GM19328 (cell line): ENCODE results near the gene STIM2.
"Not testable (repeated sequence)": the region's sequence is repeated elsewhere in the genome, so short reads cannot be mapped to it uniquely, and the experiment has no call there.

Source experiments
- ATAC-seq: cut with Tn5 transposase; IDR thresholded peaks from one replicate; pipeline ENCODE4 v1.9.1; 2021; ENCODE audit warnings: mild to moderate bottlenecking, moderate library complexity; ENCODE audit not compliant: unreplicated experiment

Gene STIM2

GRCh38 chr4:27022963-27023362 lies 162.3 kb downstream of the STIM2 start:
- no peak for ATAC-seq

DNA sequence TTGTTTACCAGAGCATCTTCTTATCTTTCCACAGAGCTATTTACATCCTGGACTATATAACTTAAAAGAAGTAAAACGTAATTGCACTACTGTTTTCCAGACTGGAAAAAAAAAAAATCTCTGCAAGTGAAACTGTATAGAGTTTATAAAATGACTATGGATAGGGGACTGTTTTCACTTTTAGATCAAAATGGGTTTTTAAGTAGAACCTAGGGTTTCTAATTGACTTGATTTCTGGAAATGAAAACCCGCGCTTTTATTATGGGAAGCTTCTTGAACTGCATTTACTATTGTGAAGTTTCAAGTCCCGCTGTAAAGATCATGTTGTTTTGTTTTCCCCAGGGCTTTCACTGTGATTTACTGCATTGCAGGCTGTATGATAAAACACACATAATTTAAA lies 162.7 kb downstream of the STIM2 start:
- no peak for ATAC-seq

GRCh38 chr4:27024805-27025204 lies 164.2 kb downstream of the STIM2 start:
- ATAC-seq, result no peak

DNA sequence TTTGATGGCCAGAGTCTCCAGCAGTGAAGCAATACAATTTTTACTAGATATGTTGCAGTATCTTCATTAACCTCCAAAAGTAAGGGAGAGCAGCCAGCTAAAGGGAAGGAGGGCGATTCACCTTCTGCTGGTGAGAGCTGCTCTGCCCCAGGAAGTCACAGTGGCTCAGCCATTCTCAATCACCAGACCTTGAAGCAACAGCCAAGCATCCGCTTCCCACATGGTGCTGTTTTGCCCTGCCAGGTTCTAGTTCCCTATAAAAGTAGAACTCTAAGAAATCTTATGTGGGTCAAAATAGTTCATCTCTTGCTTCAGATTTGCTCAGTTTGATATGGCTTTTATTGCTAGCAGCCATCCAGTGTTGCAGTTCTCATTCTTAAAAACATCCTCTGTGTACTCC lies 166.8 kb downstream of the STIM2 start:
- no peak for ATAC-seq

GRCh38 chr4:27035127-27035526 lies 174.5 kb downstream of the STIM2 start:
- ATAC-seq, result not testable (repeated sequence)

DNA sequence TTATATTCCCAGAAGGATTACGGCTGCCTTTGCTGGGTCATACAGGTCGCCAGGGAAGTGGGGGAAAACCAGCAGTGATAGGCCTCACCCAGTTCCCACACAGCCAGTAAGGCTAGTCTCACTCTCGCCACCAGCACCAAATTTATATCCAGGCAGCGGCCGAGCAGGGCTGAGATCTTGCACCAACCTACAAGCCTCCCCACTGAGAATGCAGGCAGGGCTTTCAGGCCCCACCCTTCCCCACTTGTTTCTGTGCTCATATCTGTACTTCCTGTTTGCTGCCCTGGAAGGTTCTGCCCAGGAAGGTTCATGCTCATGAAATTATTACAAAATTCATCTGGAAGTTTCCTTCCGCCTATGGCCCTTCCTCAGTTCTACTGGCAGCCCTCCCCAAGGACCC lies 179.7 kb downstream of the STIM2 start:
- no peak for ATAC-seq

DNA sequence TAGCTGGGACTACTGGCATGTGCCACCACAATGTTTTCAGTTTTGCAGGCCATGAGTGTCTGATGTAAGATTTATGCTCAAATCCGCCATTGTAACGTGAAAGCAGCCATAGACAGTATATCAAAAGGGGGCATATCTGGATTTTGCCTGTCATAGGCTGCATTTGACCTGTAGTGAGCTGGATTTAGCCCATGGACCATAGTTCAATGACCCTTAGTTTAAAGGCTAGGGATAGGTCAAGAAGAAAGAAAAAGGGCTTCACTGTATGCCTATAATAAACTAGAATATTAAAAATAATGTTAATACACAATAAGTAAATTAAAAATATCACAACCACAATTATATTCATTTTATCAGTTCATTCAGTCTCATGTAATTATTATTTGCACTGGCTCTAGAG lies 181.8 kb downstream of the STIM2 start:
- no peak for ATAC-seq

DNA sequence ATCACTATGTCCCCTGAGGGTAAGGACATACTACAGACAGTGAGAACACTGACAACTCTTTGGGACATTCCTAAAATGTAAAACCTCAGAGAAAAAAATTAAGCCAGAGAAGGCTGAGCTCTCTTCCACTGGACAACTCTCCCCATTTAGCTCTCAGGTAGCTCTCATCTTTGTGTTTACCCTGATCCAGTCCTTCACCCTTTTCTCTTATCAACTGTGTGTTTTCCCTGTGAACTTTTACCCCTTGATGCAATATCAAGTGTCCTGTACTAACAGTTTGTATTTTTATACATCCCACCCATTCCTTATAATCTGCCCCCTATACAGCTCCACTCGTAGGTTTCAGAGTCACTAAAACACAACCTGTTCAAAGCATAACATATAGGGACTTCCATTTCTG lies 182.6 kb downstream of the STIM2 start:
- no peak for ATAC-seq

GRCh38 chr4:27046851-27047250 lies 186.2 kb downstream of the STIM2 start:
- ATAC-seq, result no peak

- ATAC-seq, result no peak
Observed at GRCh38 chr4:27048429-27049238, 188.0 kb downstream of the STIM2 start.

DNA sequence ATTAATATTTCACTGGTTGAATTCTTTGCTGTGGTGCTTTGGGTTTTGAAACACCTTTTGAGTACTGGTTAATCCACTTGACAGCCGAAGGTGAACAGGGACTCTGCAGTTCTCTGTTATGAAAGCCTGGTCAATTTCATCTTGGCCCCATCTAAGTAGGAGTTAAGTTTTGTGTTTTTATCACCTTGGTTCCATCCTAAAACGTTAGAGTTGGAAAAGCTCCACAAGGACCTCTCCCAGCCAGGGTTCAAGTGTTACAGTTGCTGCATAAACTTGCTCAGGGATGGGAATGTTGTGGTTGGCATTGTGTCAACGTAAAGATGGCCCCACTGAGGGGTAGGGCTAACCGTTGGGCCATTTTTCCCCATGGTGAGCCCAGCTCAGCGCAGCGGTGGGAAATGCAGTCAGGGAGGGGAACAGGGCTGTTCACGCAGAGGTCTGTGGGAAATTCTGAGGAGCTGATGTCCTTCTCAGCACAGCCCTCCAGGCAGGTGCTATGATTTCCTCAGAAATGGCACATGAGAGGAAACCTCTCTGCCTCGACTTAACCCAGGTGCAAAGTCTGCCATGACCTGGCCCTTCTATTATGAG lies 188.7 kb downstream of the STIM2 start:
- no peak for ATAC-seq

DNA sequence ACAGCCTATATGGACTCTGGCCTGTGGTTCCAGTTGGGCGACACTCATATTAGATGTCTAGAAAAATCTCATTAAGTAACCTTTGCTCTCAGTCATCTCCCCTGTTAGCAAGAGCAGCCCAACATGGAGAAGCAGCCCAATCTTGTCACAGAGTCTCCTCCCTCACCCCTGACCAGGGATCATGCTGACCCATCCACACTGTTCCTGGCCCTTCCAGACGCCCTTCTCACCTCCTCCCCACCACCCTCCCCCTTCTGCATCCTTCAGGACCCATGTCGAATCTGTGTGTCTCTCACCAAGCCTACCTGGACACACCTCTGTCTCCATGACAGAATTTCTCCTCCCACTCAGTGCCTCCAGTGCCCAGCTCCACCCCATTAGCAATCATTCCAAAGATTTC lies 190.1 kb downstream of the STIM2 start:
- no peak for ATAC-seq

DNA sequence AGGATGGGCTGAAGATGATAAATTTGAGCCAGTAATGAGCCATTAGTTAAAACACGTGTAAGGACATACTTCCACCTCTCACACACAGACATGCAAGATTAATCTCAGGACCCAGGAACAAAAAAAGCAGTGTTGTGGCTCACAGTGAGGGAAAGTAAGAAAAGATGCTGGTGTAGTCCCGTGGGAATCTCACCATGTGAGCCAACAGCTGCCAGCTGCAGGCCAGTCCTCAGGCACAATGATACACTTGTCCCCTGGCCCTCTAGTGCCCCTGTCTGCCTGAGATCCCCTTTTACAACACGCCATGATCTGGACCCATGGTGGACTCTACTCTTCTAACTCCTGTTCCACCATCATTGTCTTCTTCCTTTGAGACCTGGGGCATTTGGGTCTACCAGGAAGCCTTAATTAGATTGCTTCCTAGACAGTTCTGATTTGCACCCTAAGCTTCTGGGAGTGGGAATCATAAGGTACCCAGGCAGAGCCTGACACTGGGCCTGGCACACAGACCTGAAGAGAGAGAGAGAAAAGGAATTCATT lies 194.7 kb downstream of the STIM2 start:
- ATAC-seq, result no peak

DNA sequence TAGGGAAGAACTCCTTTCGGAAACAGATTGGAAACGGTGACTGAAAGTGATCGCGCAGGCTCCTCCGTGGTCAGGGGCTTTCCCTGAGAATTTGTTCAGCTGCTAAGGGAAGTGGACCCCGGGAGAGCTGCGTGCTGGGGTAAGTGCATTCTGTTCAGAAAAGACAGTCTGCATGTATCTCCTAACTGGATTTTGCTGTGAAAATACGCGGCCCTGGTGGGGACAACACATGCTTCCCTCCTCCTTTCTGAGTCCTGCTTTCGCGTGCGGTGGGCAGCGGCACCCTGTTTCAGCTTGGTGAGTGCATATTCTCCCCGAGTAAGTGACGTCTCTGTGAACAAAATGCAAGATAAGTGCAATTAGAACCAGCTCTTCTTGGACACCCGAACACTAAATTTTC lies 195.6 kb downstream of the STIM2 start:
- no peak for ATAC-seq

- ATAC-seq, result no peak
Observed at GRCh38 chr4:27057053-27057452, 196.4 kb downstream of the STIM2 start.

DNA sequence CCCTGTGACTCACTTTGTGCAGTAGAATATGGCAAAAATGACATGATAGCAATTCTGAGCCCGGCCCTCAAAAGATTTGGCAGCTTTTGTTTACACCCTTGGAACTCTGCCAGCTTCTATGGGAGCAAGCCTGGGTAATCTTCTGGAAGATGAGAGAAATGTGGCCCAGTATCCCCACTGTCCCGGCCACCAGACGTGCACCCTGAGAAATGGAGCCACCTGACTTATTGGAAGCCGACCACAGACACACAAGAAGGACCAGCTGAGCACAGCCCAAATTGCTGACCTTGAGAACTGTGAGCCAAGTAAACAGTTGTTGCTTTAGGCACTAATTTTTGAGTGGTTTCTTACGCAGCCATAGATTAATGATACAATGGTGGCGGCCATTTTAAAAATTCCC lies 197.0 kb downstream of the STIM2 start:
- no peak for ATAC-seq

GRCh38 chr4:27058819-27059406 lies 198.3 kb downstream of the STIM2 start:
- no peak for ATAC-seq

DNA sequence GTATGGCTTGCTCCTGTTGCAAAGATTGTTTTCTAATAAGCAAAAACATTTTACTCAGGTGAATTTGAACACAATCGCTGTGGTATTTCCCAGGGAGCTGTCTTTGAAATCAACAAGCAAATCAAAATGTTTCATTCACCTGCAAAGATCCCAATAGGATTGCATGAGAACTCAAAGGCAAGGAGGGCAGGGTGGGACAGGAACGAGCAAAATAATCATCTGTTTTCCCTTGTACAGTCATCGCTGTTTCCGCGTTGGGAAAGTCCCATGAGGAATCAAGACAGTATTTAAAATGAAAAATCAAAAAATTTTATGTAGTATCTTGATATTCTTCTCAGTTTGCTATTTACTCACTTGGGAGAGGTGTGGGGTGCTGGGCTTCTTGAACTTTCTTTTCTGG lies 198.8 kb downstream of the STIM2 start:
- ATAC-seq, result no peak

DNA sequence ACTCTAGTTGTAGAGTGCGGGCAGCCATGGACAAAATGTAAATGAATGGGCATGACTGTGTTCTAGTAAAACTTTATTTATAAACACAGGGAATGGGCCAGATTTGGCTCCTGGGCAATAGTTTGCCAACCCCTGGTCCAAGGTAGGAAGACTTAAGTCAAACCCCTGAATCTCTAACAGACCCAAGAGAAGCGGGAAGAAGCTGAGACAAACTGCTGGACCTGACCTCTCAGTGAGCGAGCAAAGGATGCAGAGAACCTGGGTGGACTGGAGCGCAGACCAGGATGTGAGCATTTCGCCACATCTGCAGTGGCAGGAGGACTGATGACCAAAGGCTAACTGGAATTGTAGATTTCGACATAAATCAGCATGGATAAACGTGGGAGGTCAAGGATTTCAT lies 201.6 kb downstream of the STIM2 start:
- ATAC-seq, result no peak

DNA sequence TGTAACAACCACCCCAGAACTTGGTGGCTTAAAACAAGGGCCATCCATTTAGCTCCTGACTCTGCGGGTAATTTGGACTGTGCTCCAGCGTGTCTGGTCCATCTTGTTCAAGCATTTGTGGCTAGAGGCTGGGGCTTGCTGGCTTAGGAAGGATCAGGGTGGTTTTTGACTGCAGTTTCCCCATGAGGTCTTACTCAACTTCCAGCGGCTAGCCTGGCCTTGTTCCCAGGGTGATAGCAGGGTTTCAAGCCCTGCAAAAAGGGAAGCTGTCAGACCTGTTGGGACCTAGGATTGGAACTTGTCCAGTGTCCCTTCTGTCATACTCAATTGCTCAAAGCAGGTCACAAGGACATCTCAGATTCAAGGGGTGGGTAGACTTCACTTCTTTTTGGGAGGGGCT lies 205.9 kb downstream of the STIM2 start:
- ATAC-seq, result no peak

GRCh38 chr4:27068151-27068867 lies 207.7 kb downstream of the STIM2 start:
- no peak for ATAC-seq
